ENCODE results near the gene PIERCE2.

The PIERCE2 gene

DNA sequence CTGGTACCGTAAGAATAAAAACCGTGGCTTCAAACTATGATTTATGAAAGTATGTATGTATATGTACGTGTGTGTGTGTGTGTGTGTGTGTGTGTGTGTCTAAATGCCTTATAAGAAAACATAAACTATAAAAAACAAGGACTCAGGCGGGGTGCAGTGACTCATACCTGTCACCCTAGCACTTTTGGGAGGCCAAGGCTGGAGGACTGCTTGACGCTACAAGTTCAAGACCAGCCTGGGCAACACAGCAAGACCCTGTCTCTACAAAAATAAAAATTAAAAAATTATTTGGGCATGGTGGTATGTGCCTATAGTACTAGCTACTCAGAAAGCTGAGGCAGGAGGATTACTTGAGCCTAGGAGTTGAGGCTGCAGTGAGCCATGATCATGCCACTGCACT is 29.2 kb upstream of the PIERCE2 start:
- POLR2A ChIA-PET, result no interaction called here
- TF ChIP-seq, protein P1, sequence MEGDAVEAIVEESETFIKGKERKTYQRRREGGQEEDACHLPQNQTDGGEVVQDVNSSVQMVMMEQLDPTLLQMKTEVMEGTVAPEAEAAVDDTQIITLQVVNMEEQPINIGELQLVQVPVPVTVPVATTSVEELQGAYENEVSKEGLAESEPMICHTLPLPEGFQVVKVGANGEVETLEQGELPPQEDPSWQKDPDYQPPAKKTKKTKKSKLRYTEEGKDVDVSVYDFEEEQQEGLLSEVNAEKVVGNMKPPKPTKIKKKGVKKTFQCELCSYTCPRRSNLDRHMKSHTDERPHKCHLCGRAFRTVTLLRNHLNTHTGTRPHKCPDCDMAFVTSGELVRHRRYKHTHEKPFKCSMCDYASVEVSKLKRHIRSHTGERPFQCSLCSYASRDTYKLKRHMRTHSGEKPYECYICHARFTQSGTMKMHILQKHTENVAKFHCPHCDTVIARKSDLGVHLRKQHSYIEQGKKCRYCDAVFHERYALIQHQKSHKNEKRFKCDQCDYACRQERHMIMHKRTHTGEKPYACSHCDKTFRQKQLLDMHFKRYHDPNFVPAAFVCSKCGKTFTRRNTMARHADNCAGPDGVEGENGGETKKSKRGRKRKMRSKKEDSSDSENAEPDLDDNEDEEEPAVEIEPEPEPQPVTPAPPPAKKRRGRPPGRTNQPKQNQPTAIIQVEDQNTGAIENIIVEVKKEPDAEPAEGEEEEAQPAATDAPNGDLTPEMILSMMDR (IDR thresholded peaks at IDR 0.05; ENCODE audit: control extremely low read depth, extremely low read depth, low read depth, missing control alignments), result no peak
- DNase-seq (ENCODE audit: extremely low spot score), result no peak
- CTCF ChIA-PET, result interaction anchor here (1.6 to 1.8 kb wide), 2 partner anchors 15 to 18 kb away, joined by 4 to 5 read pairs; no protein-coding TSS in a partner anchor

DNA sequence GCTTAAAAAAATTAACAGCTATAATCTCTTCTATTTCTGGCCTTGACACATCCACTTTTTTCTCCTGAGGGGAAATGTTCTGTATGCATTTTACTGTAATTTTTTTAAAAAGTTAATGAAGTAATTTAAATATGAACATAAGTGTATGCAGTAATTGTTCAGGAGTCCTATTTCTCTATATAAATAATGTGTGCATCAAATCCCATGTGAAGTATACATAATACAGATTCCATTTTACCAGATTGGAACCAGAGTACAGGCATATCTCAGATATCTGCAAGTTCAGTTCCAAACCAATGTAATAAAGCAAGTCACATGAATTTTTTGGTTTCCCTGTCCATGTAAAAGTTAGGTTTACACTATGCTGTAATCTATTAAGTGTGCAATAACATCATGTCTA is 26.7 kb upstream of the PIERCE2 start:
- TF ChIP-seq, protein P1 (IDR thresholded peaks at IDR 0.05; ENCODE audit: control extremely low read depth, extremely low read depth, low read depth, missing control alignments), result no peak
- ChIA-PET POLR2A (no interaction called here), CTCF (interaction anchor here (0.9 to 1.1 kb wide), 2 partner anchors 9 to 10 kb away, joined by 3 read pairs; no protein-coding TSS in a partner anchor)
- no peak for DNase-seq (ENCODE audit: extremely low spot score)

DNA sequence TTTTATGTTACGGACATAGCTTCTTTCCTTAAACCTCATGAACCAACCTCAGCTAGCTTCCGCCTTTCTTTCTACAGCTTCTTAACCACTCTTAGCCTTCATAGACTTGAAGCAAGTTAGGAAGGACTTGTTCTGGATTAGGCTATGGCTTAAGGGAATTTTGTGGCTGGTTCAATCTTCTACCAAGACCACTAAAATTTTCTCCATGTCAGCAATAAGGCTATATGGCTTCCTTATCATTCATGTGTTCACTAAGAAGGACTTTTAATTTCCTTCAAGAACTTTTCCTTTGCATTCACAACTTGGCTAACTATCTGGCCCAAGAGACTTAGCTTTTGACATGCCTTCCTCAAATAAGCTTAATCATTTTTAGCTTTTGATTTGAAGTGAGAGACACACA is 24.6 kb upstream of the PIERCE2 start:
- TF ChIP-seq, protein P1 (IDR thresholded peaks at IDR 0.05; ENCODE audit: control extremely low read depth, extremely low read depth, low read depth, missing control alignments), result no peak
- ChIA-PET CTCF (interaction anchor here (1.0 to 1.2 kb wide), 2 partner anchors 12 to 25 kb away, joined by 3 read pairs; partner anchors contain the start of gene PIERCE2), POLR2A (no interaction called here)
- no peak for DNase-seq (ENCODE audit: extremely low spot score)

DNA sequence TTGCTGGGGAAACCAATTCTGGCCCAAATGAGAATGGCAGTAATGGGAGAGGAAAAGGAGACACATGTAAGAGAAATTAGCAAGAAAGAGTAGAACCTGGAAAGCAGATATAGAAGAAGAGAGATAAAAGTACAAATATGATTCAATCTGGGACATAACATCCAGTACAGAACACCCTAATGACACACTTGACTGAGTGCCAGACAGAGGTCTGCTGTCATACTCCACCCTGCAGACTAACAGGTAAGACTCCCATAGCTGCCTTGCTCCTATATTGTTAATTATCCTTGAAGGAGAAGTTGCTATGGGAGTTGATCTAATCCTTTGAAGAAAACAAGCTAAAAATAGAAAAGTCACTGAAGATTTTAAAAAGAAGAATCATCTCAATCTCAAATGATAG is 21.3 kb upstream of the PIERCE2 start:
- ChIA-PET CTCF (no interaction called here), POLR2A (no interaction called here)
- DNase-seq (ENCODE audit: extremely low spot score), result no peak
- TF ChIP-seq, protein P1 (IDR thresholded peaks at IDR 0.05; ENCODE audit: control extremely low read depth, extremely low read depth, low read depth, missing control alignments), result no peak

DNA sequence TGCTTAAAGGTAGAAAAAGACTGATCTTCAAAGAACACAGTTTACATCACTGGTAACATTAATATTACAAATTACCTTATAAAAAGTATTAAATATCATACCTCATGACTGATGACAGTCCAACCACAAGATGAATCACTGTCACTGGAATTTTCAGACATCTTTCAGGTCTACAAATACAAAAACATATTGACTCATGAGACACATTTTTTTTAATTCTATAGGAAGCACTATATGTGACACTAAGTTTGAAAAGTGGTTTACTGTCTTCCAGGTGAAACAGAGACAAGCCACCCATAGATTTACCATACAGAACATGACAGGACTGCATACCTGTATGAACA is 19.1 kb upstream of the PIERCE2 start:
- POLR2A ChIA-PET, result no interaction called here
- TF ChIP-seq, protein P1 (IDR thresholded peaks at IDR 0.05; ENCODE audit: control extremely low read depth, extremely low read depth, low read depth, missing control alignments), result no peak
- CTCF ChIA-PET, result interaction anchor here (0.9 kb wide), 1 partner anchor 19 kb away, joined by 3 read pairs; the partner anchor contains the start of genes CCPG1 and PIERCE2
- no peak for DNase-seq (ENCODE audit: extremely low spot score)

DNA sequence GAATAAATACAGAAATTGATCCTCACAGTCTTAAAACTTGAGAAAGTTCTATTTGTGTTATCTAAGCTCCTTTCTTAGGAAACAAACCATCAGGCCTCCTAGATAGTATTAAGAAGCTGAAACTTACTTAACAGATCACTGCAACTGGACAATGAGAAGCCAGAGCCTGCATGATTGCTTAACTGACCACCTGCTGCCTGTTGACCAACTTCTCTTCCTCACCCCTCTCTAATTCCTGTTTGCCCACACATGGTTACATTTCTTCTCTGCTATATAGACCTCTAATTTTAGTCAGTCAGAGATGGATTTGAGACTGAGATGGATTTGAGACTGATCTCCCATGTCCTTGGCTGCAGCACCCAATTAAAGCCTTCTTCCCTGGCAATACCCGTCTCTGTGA is 13.6 kb upstream of the PIERCE2 start:
- no peak for DNase-seq (ENCODE audit: extremely low spot score)
- POLR2A ChIA-PET, result no interaction called here
- CTCF ChIA-PET, result interaction anchor here (5.1 kb wide), 1 partner anchor 13 kb away, joined by 30 read pairs; the partner anchor contains the start of genes CCPG1 and PIERCE2

More for the DNA sequence above, 13.6 kb upstream of the PIERCE2 start:
- TF ChIP-seq, protein P1 (IDR thresholded peaks at IDR 0.05; ENCODE audit: control extremely low read depth, extremely low read depth, low read depth, missing control alignments), result no peak

Measured in GM10248 (cell line).